Colonic mucosa (tissue), 4 donors: Measurements from ENCODE around the gene DNAH7. TPM values are rescaled to one million over a fixed set of nuclear protein-coding genes. Genes with fewer than 3 reads are reported as not detected.

ENCODE experiments used
- DNase-seq: peaks from one replicate; pipeline ENCODE4 v3.0.0-alpha.2; 2020
- H3K27ac ChIP-seq: fragments of 200-600 bp; one replicate; pipeline ENCODE4 v1.8.0; 2021
- H3K27me3 ChIP-seq: fragments of 200-600 bp; one replicate; pipeline ENCODE4 v1.8.0; 2021
- H3K36me3 ChIP-seq: fragments of 200-600 bp; one replicate; pipeline ENCODE4 v1.8.0; 2021
- H3K4me1 ChIP-seq: fragments of 200-600 bp; one replicate; pipeline ENCODE4 v1.8.0; 2021; ENCODE audit warnings: mild to moderate bottlenecking
- H3K4me3 ChIP-seq: fragments of 200-600 bp; one replicate; pipeline ENCODE4 v1.8.0; 2021
- H3K9ac ChIP-seq, 2 donors: one replicate each; pipeline ENCODE4 v1.7.0; 2013; ENCODE audit warnings: control low read depth in 2 of 2, low read depth in 2 of 2, low read length in 2 of 2
- H3K9me3 ChIP-seq: fragments of 200-600 bp; one replicate; pipeline ENCODE4 v1.8.0; 2021
- CTCF ChIP-seq: fragments of 200-600 bp; IDR thresholded peaks from one replicate; pipeline ENCODE4 v1.8.0; 2022; ENCODE audit warnings: antibody characterized with exemption, mild to moderate bottlenecking
- intact Hi-C: fragments of 100-400 bp; cut with DNase I; formaldehyde crosslinking; loops from one replicate; pipeline ENCODE4 v1.14.1; 2022
- total RNA-seq, 2 donors: library from RNA; stranded (reverse); fragmentation: NEBNext Ultra II Directional in 1 of 2; extraction: Animal tissue kit (Norgen Biotek cat#: 25700) in 1 of 2; gene quantifications; one replicate each; pipeline ENCODE4 v1.2.1, GENCODE V29; 2021
- donor health status: healthy.
- donor health status: DM: no; HTN: no; CAD: no.
- donor health status: DM: no; HTN: no; CAD: no.

DNAH7 gene
- total RNA-seq, 2 donors from 2014 or later: 0.91 to 2.0 TPM

- TF ChIP-seq CTCF: no peak
- H3K9ac ChIP-seq: no peak overlapping the region
Measured at GRCh38 chr2:196105951-196106350, 37.3 kb upstream of the DNAH7 start.

DNA sequence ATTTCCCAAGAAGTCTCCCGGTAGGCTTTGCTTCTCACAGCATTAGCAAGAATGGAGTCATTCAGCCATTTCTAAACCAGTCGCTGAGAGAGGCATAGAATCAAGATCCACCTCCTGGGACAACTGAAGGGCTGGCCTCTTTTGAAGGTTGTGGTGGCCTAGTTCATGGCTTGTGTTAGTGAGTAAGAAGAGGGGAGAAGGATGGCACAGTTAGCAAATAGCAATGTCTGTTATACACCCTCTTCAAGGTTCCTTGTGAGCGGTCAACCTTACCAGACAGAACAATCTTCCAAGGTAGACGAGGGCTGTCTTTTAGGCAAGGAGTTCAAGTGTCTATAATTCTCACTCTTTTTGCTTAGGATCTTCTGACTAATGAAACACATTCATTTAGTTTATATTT, 35.4 kb upstream of the DNAH7 start:
- H3K9me3 ChIP-seq: no peaks in the 10 kb centered on the region
- no peaks in the 10 kb centered on the region for H3K36me3 ChIP-seq
- H3K4me3 ChIP-seq: no peak overlapping the region
- H3K27me3 ChIP-seq: no peaks in the 10 kb centered on the region
- no peak for DNase-seq
- H3K4me1 ChIP-seq: no peaks in the 10 kb centered on the region
- intact Hi-C loops: no loop called here
- no peak overlapping the region for H3K27ac ChIP-seq
- no peak overlapping the region for H3K9ac ChIP-seq
- TF ChIP-seq CTCF: no peak

More at GRCh38 chr2:196105951-196106350, 37.3 kb upstream of the DNAH7 start:
- Histone ChIP-seq H3K4me3 (no peak overlapping the region), H3K36me3 (no peaks in the 10 kb centered on the region), H3K4me1 (no peaks in the 10 kb centered on the region), H3K27ac (no peak overlapping the region), H3K27me3 (no peaks in the 10 kb centered on the region), H3K9me3 (no peaks in the 10 kb centered on the region)
- intact Hi-C loops: no loop called here
- DNase-seq: no peak

- Histone ChIP-seq H3K27me3 (no peaks in the 10 kb centered on the region), H3K9ac (no peak overlapping the region), H3K36me3 (no peaks in the 10 kb centered on the region), H3K9me3 (no peaks in the 10 kb centered on the region), H3K4me3 (no peak overlapping the region), H3K27ac (no peak overlapping the region), H3K4me1 (no peaks in the 10 kb centered on the region)
- intact Hi-C loops: no loop called here
- no peak for DNase-seq
- no peak for TF ChIP-seq CTCF
Measured at GRCh38 chr2:196103626-196104025, 35.0 kb upstream of the DNAH7 start.

DNA sequence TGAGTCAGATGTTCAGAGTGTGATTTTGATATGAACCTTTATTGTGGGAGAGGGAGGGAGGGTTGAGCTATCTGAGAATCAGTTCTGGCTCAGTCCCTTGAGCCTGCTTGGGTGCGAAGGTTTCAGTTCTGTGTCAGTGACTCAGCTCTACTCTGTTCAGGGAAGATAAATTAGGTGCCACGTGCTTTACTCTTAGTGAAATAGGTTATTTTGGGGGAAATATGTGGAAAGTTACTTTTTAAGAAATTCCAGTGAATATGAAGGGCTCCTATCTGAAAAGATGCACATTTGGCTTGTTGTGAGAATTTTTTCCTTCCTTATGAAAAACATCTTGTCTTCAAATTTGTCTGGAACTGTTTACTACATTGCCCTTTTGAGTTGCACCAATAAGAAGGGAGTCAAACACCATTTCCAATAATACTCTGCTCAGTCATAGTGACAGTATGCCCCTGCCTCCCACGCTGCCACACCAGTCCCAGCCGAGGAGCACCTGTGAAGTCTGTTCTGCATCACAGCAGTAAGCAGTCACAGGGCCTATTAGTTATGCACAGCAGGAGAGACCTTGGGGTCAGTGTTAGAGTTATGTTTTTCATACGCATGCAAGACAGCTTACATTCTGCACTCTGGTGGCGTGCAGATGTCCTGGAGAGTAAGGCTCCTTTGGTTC, 32.8 kb upstream of the DNAH7 start:
- no peak overlapping the region for H3K4me3 ChIP-seq
- no peak for DNase-seq
- no peak overlapping the region for H3K9ac ChIP-seq
- no peak for TF ChIP-seq CTCF
- H3K27me3 ChIP-seq: no peaks in the 10 kb centered on the region
- H3K36me3 ChIP-seq: no peaks in the 10 kb centered on the region
- H3K4me1 ChIP-seq: no peaks in the 10 kb centered on the region
- H3K27ac ChIP-seq: no peak overlapping the region
- H3K9me3 ChIP-seq: no peaks in the 10 kb centered on the region
- intact Hi-C loops: no loop called here

GRCh38 chr2:196099916-196100315, 31.3 kb upstream of the DNAH7 start:
- no peak overlapping the region for H3K4me3 ChIP-seq
- TF ChIP-seq CTCF: no peak
- H3K4me1 ChIP-seq: no peaks in the 10 kb centered on the region
- no peak overlapping the region for H3K9ac ChIP-seq
- no peaks in the 10 kb centered on the region for H3K36me3 ChIP-seq
- no peak overlapping the region for H3K27ac ChIP-seq
- H3K9me3 ChIP-seq: no peaks in the 10 kb centered on the region
- DNase-seq: no peak
- intact Hi-C loops: no loop called here
- no peaks in the 10 kb centered on the region for H3K27me3 ChIP-seq
